WI38 (cell line): ENCODE data around the gene LMO1.

Experiments
- H3K4me3 ChIP-seq: 2 replicates; pipeline ENCODE4 v1.5.1; 2011; ENCODE audit warnings: low read depth, mild to moderate bottlenecking, control low read depth, low read length
- TF ChIP-seq, protein P1 (sequence below): IDR thresholded peaks from 2 replicates; pipeline ENCODE4 v1.5.1; 2012; ENCODE audit warnings: low read depth, mild to moderate bottlenecking, control low read depth, low read length

The LMO1 gene

DNA sequence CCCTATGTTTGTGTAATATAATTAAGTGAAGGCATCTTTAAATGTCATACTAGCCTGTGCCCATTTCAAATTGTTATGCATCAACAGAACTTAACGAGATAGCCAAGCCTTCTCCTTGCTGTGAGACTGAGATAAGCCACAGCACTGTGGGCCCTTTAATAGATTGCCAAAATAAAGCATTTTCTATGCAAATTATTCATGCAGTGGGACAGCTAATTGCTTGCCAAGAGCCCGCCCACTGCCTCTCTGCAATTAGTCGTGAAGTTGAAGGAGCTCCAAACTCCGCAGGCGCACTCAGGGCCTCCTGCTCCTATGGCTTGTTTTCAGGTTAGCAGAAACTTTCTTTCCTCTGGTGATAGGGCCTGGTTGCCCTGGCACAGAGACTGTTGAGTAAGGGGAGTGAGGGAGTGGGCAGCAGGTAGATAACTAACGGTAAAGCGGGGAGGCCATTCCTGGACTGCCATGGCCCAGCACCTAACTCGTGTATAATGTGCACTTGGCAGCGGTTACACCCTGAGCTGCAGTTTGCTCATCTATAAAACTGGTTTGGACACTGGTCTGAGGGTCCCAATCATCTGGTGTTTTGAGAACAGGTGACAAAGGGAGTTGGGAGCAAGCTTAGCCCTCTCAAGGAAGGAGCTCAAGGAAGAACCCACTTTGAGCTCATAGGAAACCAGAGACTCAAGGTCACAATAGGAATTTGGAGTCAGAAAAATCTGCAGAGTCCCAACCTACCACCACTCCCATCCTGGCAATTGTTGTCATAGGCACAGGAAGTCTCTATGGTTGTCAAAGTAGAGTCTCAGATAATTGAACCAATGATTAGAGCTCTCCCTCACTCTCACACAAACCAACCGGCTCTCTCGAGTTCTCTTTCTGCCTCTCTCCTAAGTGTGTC is 60.9 kb downstream of the LMO1 start:
- H3K4me3 ChIP-seq: no peak overlapping the region
- TF ChIP-seq, protein P1, sequence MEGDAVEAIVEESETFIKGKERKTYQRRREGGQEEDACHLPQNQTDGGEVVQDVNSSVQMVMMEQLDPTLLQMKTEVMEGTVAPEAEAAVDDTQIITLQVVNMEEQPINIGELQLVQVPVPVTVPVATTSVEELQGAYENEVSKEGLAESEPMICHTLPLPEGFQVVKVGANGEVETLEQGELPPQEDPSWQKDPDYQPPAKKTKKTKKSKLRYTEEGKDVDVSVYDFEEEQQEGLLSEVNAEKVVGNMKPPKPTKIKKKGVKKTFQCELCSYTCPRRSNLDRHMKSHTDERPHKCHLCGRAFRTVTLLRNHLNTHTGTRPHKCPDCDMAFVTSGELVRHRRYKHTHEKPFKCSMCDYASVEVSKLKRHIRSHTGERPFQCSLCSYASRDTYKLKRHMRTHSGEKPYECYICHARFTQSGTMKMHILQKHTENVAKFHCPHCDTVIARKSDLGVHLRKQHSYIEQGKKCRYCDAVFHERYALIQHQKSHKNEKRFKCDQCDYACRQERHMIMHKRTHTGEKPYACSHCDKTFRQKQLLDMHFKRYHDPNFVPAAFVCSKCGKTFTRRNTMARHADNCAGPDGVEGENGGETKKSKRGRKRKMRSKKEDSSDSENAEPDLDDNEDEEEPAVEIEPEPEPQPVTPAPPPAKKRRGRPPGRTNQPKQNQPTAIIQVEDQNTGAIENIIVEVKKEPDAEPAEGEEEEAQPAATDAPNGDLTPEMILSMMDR: no peak

GRCh38 chr11:8201644-8202365 is 61.9 kb downstream of the LMO1 start:
- TF ChIP-seq, protein P1: no peak
- no peak overlapping the region for H3K4me3 ChIP-seq

- TF ChIP-seq, protein P1: no peak
- no peak overlapping the region for H3K4me3 ChIP-seq
Observed at GRCh38 chr11:8199676-8200075, 64.0 kb downstream of the LMO1 start.

DNA sequence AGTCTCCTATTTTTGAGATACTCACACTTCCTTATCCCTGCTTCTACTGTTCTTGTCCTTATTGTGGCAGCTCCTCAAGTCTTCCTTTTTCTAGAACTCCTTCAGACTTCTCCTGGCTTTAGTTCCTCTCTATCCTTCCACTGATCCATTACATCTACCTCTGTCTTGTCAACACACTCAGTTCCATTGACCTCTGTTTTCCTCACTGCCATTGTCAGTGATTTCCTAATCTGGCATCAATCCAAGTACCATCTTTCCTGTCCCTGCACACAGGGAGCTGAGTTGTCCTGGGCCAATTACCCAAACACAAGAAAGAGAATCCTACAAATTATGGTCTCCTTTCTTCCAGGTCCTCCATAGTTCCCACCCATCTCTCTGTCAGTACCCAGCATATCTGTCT is 66.9 kb downstream of the LMO1 start:
- no peak overlapping the region for H3K4me3 ChIP-seq
- TF ChIP-seq, protein P1: no peak

- H3K4me3 ChIP-seq: no peak overlapping the region
- TF ChIP-seq, protein P1: no peak
Observed at GRCh38 chr11:8194956-8195355, 68.7 kb downstream of the LMO1 start.

- TF ChIP-seq, protein P1: no peak
- no peak overlapping the region for H3K4me3 ChIP-seq
Observed at GRCh38 chr11:8192896-8193209, 70.8 kb downstream of the LMO1 start.
